RWPE2 (cell line): ENCODE results near the gene PCBP3.
A peak's percentile ranks its signal among the peaks of the same experiment; 100 is the strongest.

ENCODE experiments used
- ATAC-seq: fragments of 200-7000 bp; cut with Tn5 transposase; 3 replicates; pipeline ENCODE4 v1.9.1; 2021; ENCODE audit warnings: low read depth
- DNase-seq: peaks from one replicate; pipeline ENCODE4 v3.0.0-alpha.2; 2020; ENCODE audit warnings: low spot score
- H3K27ac ChIP-seq: fragments of 450-650 bp; 2 replicates; pipeline ENCODE4 v1.5.1; 2017; ENCODE audit warnings: mild to moderate bottlenecking; ENCODE audit not compliant: poor library complexity, severe bottlenecking
- H3K27me3 ChIP-seq: fragments of 250-450 bp; sonication (Bioruptor Pico); 2 replicates; pipeline ENCODE4 v1.5.1; 2021; ENCODE audit warnings: mild to moderate bottlenecking, moderate library complexity; ENCODE audit not compliant: insufficient read depth, poor library complexity, severe bottlenecking
- H3K36me3 ChIP-seq: fragments of 250-450 bp; sonication (Bioruptor Pico); 2 replicates; pipeline ENCODE4 v1.5.1; 2020; ENCODE audit warnings: low read depth, mild to moderate bottlenecking, moderate library complexity
- H3K4me1 ChIP-seq: fragments of 250-450 bp; sonication (Bioruptor Pico); 2 replicates; pipeline ENCODE4 v1.5.1; 2021; ENCODE audit warnings: mild to moderate bottlenecking, moderate library complexity; ENCODE audit not compliant: insufficient read depth, poor library complexity, severe bottlenecking
- H3K4me3 ChIP-seq: fragments of 250-450 bp; sonication (Bioruptor Pico); 2 replicates; pipeline ENCODE4 v1.5.1; 2021; ENCODE audit warnings: mild to moderate bottlenecking, moderate library complexity; ENCODE audit not compliant: severe bottlenecking
- H3K9me3 ChIP-seq: fragments of 250-450 bp; sonication (Bioruptor Pico); 2 replicates; pipeline ENCODE4 v1.5.1; 2021; ENCODE audit warnings: mild to moderate bottlenecking, moderate library complexity; ENCODE audit not compliant: severe bottlenecking
- TF ChIP-seq, protein P1 (sequence below): fragments of 450-650 bp; IDR thresholded peaks from one replicate; pipeline ENCODE4 v1.5.1; 2017; ENCODE audit warnings: mild to moderate bottlenecking, moderate library complexity; ENCODE audit not compliant: poor library complexity, severe bottlenecking

The PCBP3 gene

DNA sequence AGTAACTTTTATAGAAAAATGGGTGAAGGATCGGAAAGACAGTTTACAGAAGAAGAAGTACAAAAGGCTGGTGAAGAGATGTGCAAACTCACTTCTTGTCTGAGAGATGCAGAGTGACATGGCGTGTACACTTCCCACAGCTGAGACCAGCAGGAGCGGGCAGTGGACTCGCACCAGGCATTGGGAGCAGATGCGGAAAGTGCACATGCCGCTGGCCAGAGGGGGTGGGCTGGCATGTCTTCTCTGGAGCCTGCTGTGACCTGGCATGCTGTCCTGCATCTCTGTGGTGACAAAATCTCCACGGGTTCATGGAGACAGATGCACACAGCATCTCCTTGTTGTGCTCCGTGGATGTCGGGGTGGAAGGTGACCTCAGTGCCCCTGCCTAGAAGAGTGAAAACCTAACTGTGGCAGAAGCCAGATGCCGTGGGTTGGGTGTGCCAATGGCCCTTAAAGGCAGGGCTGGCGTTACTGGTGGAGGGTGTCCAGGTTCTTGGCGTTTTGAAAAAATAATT is 209.4 kb downstream of the PCBP3 start:
- ATAC-seq (no peak), DNase-seq (no peak)
- Histone ChIP-seq H3K4me1 (peaks cover 12% of the 10 kb centered on the region), H3K36me3 (no peaks in the 10 kb centered on the region), H3K27ac (no peak overlapping the region), H3K4me3 (no peak overlapping the region), H3K27me3 (no peaks in the 10 kb centered on the region), H3K9me3 (no peaks in the 10 kb centered on the region)
- TF ChIP-seq, protein P1, sequence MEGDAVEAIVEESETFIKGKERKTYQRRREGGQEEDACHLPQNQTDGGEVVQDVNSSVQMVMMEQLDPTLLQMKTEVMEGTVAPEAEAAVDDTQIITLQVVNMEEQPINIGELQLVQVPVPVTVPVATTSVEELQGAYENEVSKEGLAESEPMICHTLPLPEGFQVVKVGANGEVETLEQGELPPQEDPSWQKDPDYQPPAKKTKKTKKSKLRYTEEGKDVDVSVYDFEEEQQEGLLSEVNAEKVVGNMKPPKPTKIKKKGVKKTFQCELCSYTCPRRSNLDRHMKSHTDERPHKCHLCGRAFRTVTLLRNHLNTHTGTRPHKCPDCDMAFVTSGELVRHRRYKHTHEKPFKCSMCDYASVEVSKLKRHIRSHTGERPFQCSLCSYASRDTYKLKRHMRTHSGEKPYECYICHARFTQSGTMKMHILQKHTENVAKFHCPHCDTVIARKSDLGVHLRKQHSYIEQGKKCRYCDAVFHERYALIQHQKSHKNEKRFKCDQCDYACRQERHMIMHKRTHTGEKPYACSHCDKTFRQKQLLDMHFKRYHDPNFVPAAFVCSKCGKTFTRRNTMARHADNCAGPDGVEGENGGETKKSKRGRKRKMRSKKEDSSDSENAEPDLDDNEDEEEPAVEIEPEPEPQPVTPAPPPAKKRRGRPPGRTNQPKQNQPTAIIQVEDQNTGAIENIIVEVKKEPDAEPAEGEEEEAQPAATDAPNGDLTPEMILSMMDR: no peak

DNA sequence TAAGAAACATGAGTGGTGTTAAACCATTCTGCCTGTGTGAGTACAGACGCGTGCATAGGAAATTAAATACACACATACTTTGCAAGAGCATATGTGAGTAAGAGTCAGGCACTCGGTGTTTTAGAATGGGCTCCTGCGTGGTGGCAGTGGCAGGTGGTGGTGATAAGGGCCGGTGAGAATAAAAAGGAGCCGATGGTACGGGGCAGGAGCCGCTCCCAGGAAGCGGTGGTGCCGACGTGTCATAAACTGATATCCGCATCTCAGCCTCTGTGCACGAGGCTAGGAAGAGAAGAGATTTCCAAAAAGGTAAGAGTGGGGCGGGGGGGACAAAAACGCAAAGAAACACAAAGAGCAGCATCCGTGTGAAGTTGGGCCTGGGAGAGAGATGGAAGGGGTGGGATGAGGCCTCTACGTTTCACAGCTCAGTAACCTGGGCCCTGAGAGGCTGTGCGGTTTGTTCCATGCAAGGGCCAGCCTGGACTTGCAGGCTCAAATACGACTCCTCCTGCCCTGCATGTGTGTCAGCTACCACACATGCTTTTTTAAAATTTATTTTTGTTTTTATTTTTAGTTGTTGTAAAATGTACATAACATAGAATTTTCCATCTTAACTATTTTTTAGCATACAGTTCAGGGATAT is 210.3 kb downstream of the PCBP3 start:
- DNase-seq: peak; percentile 55
- H3K36me3 ChIP-seq: no peaks in the 10 kb centered on the region
- TF ChIP-seq, protein P1: no peak
- peaks cover 12% of the 10 kb centered on the region for H3K4me1 ChIP-seq
- H3K9me3 ChIP-seq: no peaks in the 10 kb centered on the region
- H3K27ac ChIP-seq: no peak overlapping the region
- H3K27me3 ChIP-seq: no peaks in the 10 kb centered on the region
- peak; percentile 90 for ATAC-seq
- no peak overlapping the region for H3K4me3 ChIP-seq

DNA sequence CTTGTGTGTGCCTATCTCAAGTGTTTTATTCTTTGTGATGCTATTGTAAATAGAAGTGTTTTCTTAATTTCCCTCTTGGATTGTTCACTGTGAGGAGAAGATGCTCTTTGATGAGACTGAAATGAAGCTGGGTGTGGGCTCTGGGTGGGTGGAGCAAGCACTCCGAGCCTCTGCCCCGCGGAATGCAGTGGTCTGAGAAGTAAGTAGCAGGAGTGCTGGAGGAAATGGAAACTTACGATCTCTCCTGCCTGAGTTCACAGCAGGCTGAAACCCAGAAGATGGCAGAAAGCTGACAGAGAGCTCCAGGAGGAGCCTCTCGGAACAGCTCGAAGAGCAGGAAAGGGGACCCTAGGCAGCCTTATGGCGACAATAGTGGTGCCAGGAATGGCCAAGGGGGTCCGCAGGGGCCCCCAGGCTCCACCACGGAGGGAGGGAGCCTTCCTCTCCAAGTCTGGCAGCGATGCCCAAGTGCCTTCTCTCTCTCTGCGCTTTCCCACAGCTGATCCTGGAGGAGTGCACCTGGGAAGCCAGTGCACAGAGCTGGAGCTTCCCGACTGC is 211.2 kb downstream of the PCBP3 start:
- Histone ChIP-seq H3K9me3 (no peaks in the 10 kb centered on the region), H3K27me3 (no peaks in the 10 kb centered on the region), H3K4me1 (peaks cover 12% of the 10 kb centered on the region), H3K4me3 (no peak overlapping the region), H3K36me3 (no peaks in the 10 kb centered on the region), H3K27ac (no peak overlapping the region)
- TF ChIP-seq, protein P1: no peak
- no peak for DNase-seq
- no peak for ATAC-seq

DNA sequence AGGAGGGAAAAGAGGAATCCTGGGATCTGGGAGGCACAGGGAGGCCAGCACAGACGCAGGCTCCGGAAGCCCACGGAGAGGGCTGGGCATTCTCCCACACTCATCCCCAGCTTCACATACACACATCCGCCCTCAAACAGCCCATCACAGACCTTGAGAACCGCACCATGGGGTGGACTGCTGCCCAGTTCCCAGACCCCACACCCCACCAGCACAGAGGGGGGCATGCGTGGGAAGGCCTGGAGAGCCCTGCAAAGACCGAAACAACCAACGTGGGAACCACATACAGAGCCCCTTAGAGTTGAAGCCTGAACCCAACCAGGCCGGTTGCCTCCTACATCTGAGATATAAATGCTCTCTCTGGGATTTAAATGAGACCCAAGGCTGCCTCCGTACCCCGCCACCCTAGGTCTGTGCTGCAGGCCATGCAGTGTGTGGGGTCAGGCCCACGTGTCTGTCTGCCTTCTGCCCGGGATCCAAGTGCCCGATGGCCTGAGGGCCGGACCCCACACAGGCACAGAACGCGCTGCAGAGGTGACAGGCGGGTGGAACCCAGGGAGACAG is 211.8 kb downstream of the PCBP3 start:
- Histone ChIP-seq H3K9me3 (no peaks in the 10 kb centered on the region), H3K27me3 (no peaks in the 10 kb centered on the region), H3K4me1 (peaks cover 12% of the 10 kb centered on the region), H3K36me3 (no peaks in the 10 kb centered on the region), H3K4me3 (no peak overlapping the region), H3K27ac (no peak overlapping the region)
- ATAC-seq (no peak), DNase-seq (no peak)
- TF ChIP-seq, protein P1: no peak

DNA sequence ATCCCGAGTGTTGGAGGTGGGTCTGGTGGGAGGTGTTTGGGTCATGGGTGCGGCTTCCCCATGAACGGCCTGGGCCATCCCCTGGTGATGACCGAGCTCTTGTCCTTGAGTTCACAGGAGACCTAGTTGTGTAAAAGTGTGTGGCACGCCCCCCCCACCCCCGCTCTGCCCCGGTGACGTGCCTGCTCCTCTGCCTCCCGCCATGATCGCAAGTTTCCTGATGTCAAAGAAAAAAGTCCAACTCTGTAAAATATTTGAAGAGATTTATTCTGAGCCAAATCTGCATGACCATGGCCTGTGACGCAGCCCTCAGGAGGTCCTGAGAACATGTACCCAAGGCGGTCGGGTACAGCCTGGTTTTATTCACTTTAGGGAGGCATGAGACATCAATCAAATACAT is 212.9 kb downstream of the PCBP3 start:
- Histone ChIP-seq H3K27me3 (no peaks in the 10 kb centered on the region), H3K9me3 (no peaks in the 10 kb centered on the region), H3K4me1 (peaks cover 12% of the 10 kb centered on the region), H3K4me3 (no peak overlapping the region), H3K36me3 (no peaks in the 10 kb centered on the region), H3K27ac (no peak overlapping the region)
- ATAC-seq (no peak), DNase-seq (no peak)
- TF ChIP-seq, protein P1: no peak
